T-helper 2 cell treated with Interferon-gamma antibody and Interleukin-4, amounts not matched to agents 5 μg/mL and 100 μg/mL, for 36 hours (primary cell): ENCODE results near the gene UBE4B.
"Not testable (repeated sequence)": the region's sequence is repeated elsewhere in the genome, so short reads cannot be mapped to it uniquely, and the experiment has no call there.

Source experiments
- DNase-seq: peaks from one replicate; pipeline ENCODE4 v3.0.0; 2021; ENCODE audit warnings: low spot score
- H3K27ac Mint-ChIP-seq: one replicate; pipeline ENCODE4 v1.8.0; 2021; ENCODE audit warnings: mild to moderate bottlenecking, mixed read lengths
- H3K27me3 Mint-ChIP-seq: one replicate; pipeline ENCODE4 v1.8.0; 2021; ENCODE audit warnings: low read depth, mixed read lengths
- H3K36me3 Mint-ChIP-seq: one replicate; pipeline ENCODE4 v1.8.0; 2021; ENCODE audit warnings: low read depth, mixed read lengths
- H3K4me1 Mint-ChIP-seq: one replicate; pipeline ENCODE4 v1.8.0; 2021; ENCODE audit warnings: low read depth, mixed read lengths
- H3K4me3 Mint-ChIP-seq: one replicate; pipeline ENCODE4 v1.8.0; 2022; ENCODE audit warnings: mild to moderate bottlenecking, moderate library complexity, mixed read lengths
- H3K9me3 Mint-ChIP-seq: one replicate; pipeline ENCODE4 v1.8.0; 2021; ENCODE audit warnings: mixed read lengths

UBE4B gene

GRCh38 chr1:10032590-10033358 lies at the start of gene UBE4B:
TSS of gene UBE4B (plus strand) at chr1:10032958. CDS start at chr1:10033671, 713 bp downstream.
- Mint-ChIP-seq H3K36me3 (peaks cover 8% of the 10 kb centered on the region), H3K9me3 (no peaks in the 10 kb centered on the region), H3K27ac (peak within 1 kb of the TSS; percentile 95), H3K4me3 (peak within 1 kb of the TSS; percentile 82), H3K4me1 (peaks cover 17% of the 10 kb centered on the region), H3K27me3 (no peaks in the 10 kb centered on the region)
- peak; percentile 99 for DNase-seq

DNA sequence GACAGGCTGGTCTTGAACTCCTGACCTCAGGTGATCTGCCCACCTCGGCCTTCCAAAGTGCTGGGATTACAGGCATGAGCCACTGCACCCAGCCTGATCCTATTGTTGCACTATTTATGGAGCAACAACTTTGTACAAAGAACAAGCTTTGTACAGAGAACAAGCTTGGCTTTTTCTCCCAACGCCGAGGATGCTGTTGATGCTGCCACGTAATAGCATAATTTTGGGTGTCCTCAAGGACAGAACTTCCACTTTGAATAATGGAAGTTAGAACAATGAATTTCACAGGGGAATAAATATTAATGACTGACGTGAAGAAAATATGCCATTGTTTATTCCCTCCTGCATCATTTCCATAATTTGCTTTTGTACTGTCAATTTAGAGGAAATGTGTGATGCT lies 48.5 kb upstream of the UBE4B start:
- H3K4me1 Mint-ChIP-seq = no peaks in the 10 kb centered on the region

DNA sequence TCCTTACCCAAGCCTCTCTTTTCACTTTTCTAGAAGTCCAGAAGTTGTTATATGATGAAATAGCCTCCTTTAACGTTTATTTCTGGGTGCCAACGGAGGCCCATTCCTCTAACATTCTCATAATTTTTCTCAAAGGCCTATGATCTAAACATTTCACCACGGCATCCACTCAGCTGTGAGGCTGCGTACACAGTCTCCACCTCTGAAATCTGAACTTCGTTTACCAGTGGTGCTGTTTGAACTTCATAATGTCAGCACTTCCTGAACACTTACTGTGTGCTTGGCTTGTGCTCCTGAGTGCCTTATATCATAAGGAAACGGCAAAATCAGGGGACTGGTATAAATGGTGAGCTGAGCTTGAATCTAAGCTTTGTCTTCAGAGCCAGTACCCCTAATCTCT lies 47.8 kb upstream of the UBE4B start:
- Mint-ChIP-seq H3K27me3 (no peaks in the 10 kb centered on the region), H3K4me1 (no peaks in the 10 kb centered on the region), H3K4me3 (no peak overlapping the region), H3K36me3 (no peaks in the 10 kb centered on the region), H3K27ac (no peak overlapping the region), H3K9me3 (no peaks in the 10 kb centered on the region)
- DNase-seq = no peak

More for the DNA sequence above, 48.5 kb upstream of the UBE4B start:
- Mint-ChIP-seq H3K36me3 (no peaks in the 10 kb centered on the region), H3K9me3 (no peaks in the 10 kb centered on the region), H3K4me3 (no peak overlapping the region), H3K27me3 (no peaks in the 10 kb centered on the region), H3K27ac (no peak overlapping the region)
- no peak for DNase-seq

DNA sequence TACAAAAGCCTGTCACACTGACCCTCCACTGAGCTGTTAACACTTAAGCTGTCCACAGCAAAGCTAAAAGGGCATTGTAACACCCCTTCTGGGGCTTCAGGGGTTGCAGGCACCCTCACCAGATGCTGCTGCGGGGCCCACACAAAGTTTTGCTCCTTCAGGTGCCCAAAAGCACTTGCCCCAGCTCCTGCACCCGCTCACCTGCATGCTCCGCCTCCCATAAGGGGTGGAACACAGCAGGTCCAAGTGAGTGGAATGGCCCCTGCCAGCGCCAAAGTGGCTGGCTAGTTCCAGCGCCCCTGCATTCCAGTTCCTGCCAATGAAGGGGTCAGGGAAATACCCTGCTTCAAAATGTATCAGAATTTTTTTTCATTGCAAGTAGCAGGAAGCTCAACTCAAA lies 43.0 kb upstream of the UBE4B start:
- no peaks in the 10 kb centered on the region for H3K36me3 Mint-ChIP-seq
- no peak overlapping the region for H3K4me3 Mint-ChIP-seq
- H3K27ac Mint-ChIP-seq = no peak overlapping the region
- DNase-seq = no peak
- H3K9me3 Mint-ChIP-seq = no peaks in the 10 kb centered on the region
- peaks cover 15% of the 10 kb centered on the region for H3K27me3 Mint-ChIP-seq
- H3K4me1 Mint-ChIP-seq = no peaks in the 10 kb centered on the region

- Mint-ChIP-seq H3K4me3 (no peak overlapping the region), H3K9me3 (no peaks in the 10 kb centered on the region), H3K4me1 (no peaks in the 10 kb centered on the region), H3K27ac (no peak overlapping the region), H3K36me3 (no peaks in the 10 kb centered on the region), H3K27me3 (peaks cover 16% of the 10 kb centered on the region)
- DNase-seq = no peak
Measured at GRCh38 chr1:9990944-9991343, 41.8 kb upstream of the UBE4B start.

DNA sequence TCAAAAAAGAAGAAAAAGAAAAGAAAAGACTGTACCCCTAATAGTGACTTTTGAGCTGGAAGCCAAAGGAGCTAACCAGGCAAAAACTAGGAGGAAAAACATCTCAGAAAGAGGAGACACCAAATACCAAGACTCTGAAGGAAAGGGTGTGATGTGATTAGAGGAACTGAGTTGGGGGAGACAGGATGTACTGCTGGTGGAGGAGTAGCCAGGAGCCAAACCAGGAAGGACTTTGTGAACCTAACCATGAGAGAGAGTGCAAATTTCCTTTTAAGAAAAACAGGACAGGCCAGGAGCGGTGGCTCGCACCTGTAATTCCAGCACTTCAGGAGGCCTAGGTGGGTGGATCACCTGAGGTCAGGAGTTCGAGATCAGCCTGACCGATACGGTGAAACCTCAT lies 39.8 kb upstream of the UBE4B start:
- H3K4me1 Mint-ChIP-seq = peaks cover 4% of the 10 kb centered on the region
- no peak overlapping the region for H3K27ac Mint-ChIP-seq
- H3K27me3 Mint-ChIP-seq = peaks cover 25% of the 10 kb centered on the region
- no peaks in the 10 kb centered on the region for H3K36me3 Mint-ChIP-seq
- no peaks in the 10 kb centered on the region for H3K9me3 Mint-ChIP-seq
- no peak overlapping the region for H3K4me3 Mint-ChIP-seq
- no peak for DNase-seq

DNA sequence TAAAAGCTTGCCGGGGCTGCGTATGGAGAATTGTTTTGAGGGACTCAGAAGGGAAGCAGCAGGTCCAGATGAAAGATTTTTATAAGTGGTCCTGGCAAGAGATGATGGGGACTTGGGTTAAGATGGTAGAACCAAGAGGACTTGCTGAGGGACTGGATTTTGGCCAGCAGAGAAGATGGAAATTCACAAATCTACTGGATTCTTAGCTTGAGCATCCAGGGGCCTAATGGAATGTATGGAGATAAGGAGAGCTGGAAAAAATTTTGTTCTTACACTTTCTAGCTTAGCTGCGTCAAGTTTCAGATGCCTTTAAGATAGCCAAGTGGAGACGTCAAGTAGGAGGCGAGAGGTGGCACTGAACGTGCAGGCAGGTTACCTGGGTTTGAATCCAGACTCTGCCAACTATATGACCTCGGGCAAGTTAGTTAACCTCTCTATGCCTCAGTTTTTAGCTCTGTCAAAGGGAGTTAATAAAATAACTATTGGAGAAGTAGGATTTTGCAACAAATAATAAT lies 39.1 kb upstream of the UBE4B start:
- H3K27me3 Mint-ChIP-seq = peaks cover 32% of the 10 kb centered on the region
- H3K4me1 Mint-ChIP-seq = peaks cover 7% of the 10 kb centered on the region
- no peak overlapping the region for H3K4me3 Mint-ChIP-seq
- peaks cover under 1% of the 10 kb centered on the region for H3K9me3 Mint-ChIP-seq
- no peak for DNase-seq
- H3K27ac Mint-ChIP-seq = no peak overlapping the region
- no peaks in the 10 kb centered on the region for H3K36me3 Mint-ChIP-seq

- Mint-ChIP-seq H3K36me3 (no peaks in the 10 kb centered on the region), H3K4me1 (peaks cover 10% of the 10 kb centered on the region), H3K9me3 (peaks cover 4% of the 10 kb centered on the region), H3K4me3 (peak within 1 kb of the TSS; percentile 76), H3K27ac (no peak within 1 kb of the TSS), H3K27me3 (peaks cover 33% of the 10 kb centered on the region)
- DNase-seq = no peak
Measured at GRCh38 chr1:9996624-9997582, 35.9 kb upstream of the UBE4B start, which contains the start of gene RBP7. TSS of gene RBP7 (plus strand) at chr1:9997228. CDS start at chr1:9997259, 31 bp downstream.

DNA sequence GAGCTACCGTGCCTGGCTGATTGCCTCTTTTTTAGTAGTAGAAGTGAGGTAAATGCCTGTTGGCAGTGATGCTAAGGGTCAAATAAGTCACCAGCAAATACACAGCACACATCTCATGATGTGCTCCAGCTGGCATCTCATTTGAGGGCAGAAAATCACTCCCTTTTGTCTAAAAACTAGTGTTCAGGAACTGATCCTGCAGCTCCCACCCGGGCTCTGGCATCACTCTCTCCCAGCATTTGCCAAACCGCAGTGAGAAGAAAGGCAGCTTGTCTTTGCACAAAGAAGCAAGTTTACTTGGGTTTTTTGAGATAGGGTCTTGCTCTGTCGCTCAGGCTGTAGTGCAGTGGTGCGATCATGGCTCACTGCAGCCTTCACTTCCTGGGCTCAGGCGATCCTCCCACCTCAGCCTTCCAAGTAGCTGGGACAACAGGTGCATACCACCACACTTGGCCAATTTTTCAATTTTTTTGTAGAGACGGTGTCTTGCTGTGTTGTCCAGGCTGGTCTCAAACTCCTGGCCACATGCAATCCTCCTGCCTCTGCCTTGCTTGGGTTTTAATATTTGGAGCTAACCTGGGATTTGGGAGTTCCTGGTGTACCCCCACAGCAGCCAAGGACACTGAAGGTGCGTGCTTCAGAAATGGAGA lies 31.6 kb upstream of the UBE4B start:
- peaks cover 4% of the 10 kb centered on the region for H3K9me3 Mint-ChIP-seq
- DNase-seq = no peak
- H3K36me3 Mint-ChIP-seq = no peaks in the 10 kb centered on the region
- no peak overlapping the region for H3K4me3 Mint-ChIP-seq
- H3K27ac Mint-ChIP-seq = no peak overlapping the region
- H3K4me1 Mint-ChIP-seq = peaks cover 10% of the 10 kb centered on the region
- peaks cover 27% of the 10 kb centered on the region for H3K27me3 Mint-ChIP-seq

GRCh38 chr1:10005248-10005647 lies 27.5 kb upstream of the UBE4B start:
- not testable (repeated sequence) for H3K27me3 Mint-ChIP-seq, DNase-seq, H3K4me3 Mint-ChIP-seq, H3K4me1 Mint-ChIP-seq, H3K27ac Mint-ChIP-seq, H3K9me3 Mint-ChIP-seq, H3K36me3 Mint-ChIP-seq

DNA sequence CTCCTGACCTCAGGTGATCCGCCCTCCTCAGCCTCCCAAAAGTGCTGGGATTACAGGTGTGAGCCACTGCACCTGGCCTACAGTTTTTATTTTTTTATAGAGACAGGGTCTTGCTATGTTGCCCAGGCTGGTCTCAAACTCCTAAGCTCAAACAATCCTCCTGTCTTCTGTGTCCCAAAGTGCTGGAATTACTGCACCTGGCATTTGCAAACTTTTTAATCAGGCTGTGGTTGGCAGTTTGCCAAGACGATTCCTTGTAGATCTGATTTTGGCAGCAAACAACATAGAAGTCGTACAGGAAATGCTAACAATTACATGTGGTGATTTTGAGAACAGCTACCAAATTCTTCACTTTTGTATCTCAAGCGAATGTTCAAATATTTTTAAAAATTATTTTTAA lies 25.6 kb upstream of the UBE4B start:
- Mint-ChIP-seq H3K27ac (no peak overlapping the region), H3K9me3 (no peaks in the 10 kb centered on the region), H3K4me1 (no peaks in the 10 kb centered on the region), H3K4me3 (no peak overlapping the region), H3K36me3 (no peaks in the 10 kb centered on the region), H3K27me3 (peaks cover 4% of the 10 kb centered on the region)
- DNase-seq = no peak

DNA sequence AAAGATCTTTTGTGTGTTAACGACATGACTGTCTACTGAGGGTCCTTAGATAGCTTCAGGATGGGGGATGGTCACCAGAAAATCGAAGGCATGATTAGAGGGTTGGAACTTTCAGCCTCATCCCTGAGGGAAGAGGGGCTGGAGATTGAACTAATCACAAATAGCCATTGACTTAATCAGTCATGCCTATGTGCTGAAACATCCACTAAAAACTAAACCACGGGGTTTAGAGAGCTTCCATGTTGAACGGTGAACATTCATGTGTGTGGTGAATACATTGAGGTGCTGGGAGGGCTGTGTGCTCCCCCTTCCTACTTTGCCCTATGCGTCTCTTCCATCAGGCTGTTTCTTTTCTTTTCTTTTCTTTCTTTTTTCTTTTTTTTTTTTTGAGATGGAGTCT lies 18.7 kb upstream of the UBE4B start:
- Mint-ChIP-seq H3K36me3 (no peaks in the 10 kb centered on the region), H3K4me1 (no peaks in the 10 kb centered on the region), H3K9me3 (no peaks in the 10 kb centered on the region), H3K4me3 (no peak overlapping the region), H3K27ac (no peak overlapping the region), H3K27me3 (peaks cover 2% of the 10 kb centered on the region)
- DNase-seq = no peak

GRCh38 chr1:10019561-10019960 lies 13.2 kb upstream of the UBE4B start:
- Mint-ChIP-seq H3K36me3 (no peaks in the 10 kb centered on the region), H3K9me3 (no peaks in the 10 kb centered on the region), H3K27me3 (peaks cover 2% of the 10 kb centered on the region), H3K4me1 (no peaks in the 10 kb centered on the region), H3K4me3 (no peak overlapping the region), H3K27ac (no peak overlapping the region)
- no peak for DNase-seq
